Tibial nerve (tissue), 4 donors: Measurements from ENCODE around the gene AIFM3. TPM values are rescaled to one million over a fixed set of nuclear protein-coding genes. Genes with fewer than 3 reads are reported as not detected.
A peak's percentile ranks its signal among the peaks of the same experiment; 100 is the strongest.

Experiments
- DNase-seq, 2 donors: peaks; one replicate each; pipeline ENCODE4 v3.0.0-alpha.2; 2019; ENCODE audit warnings: low spot score in 2 of 2
- H3K27ac ChIP-seq, 4 donors: fragments of 200-600 bp; sonication (generic) in 3 of 4; one replicate each; pipeline ENCODE4 v1.5.1; 2017 to 2019; ENCODE audit warnings: mild to moderate bottlenecking in 1 of 4
- H3K27me3 ChIP-seq, 2 donors: fragments of 200-600 bp; sonication (generic) in 1 of 2; one replicate each; pipeline versions ENCODE4 v1.5.1 to v1.6.0; 2017 to 2019
- H3K36me3 ChIP-seq, 3 donors: fragments of 200-600 bp; sonication (generic); one replicate each; pipeline ENCODE4 v1.5.1; 2018 to 2019
- H3K4me1 ChIP-seq, 4 donors: fragments of 200-600 bp; sonication (generic) in 3 of 4; one replicate each; pipeline ENCODE4 v1.5.1; 2017 to 2019
- H3K4me3 ChIP-seq, 4 donors: fragments of 200-600 bp; sonication (generic) in 3 of 4; one replicate each; pipeline ENCODE4 v1.5.1; 2017 to 2019; ENCODE audit warnings: mild to moderate bottlenecking in 1 of 4, moderate library complexity in 1 of 4
- H3K9me3 ChIP-seq, 4 donors: fragments of 200-600 bp; sonication (generic) in 3 of 4; one replicate each; pipeline ENCODE4 v1.5.1; 2017 to 2019
- CTCF ChIP-seq, 5 experiments: fragments of 200-600 bp in 3 of 5; fragments of 450-650 bp in 2 of 5; sonication (generic) in 3 of 5; IDR thresholded peaks; one replicate each; pipeline ENCODE4 v1.5.1; 2016 to 2019; ENCODE audit warnings: antibody characterized with exemption in 5 of 5, mild to moderate bottlenecking in 3 of 5, moderate library complexity in 2 of 5
- EP300 ChIP-seq, 2 donors: sonication (generic); formaldehyde crosslinking; IDR thresholded peaks; one replicate each; pipeline ENCODE4 v1.6.1; 2017; ENCODE audit warnings: antibody characterized with exemption in 2 of 2, mild to moderate bottlenecking in 1 of 2
- POLR2A ChIP-seq, 2 donors: fragments of 450-650 bp; IDR thresholded peaks; one replicate each; pipeline ENCODE4 v1.6.1; 2017; ENCODE audit warnings: antibody characterized with exemption in 2 of 2, mild to moderate bottlenecking in 2 of 2, moderate library complexity in 2 of 2
- WGBS, 2 donors: methylation state at CpG; one replicate each; pipeline ENCODE4 v1.1.5; 2018; 5-methylcytosine and 5-hydroxymethylcytosine counted together
- total RNA-seq, 4 donors: library from RNA; depleted of rRNA; stranded (reverse); fragments of >200 nt; gene quantifications; one replicate each; pipeline ENCODE4 v1.1.0, GENCODE V29; 2016

AIFM3 gene
- total RNA-seq: 1 to 10 TPM in 3 of 4 donors, under 1 TPM in 1; 0.59 to 3.1 (median 1.8) TPM

- DNase-seq: no peak
- Histone ChIP-seq H3K4me1 (peaks cover 0 to 19% (median 11%) of the 10 kb centered on the region in 4 donors), H3K9me3 (no peaks in the 10 kb centered on the region), H3K4me3 (no peak within 1 kb of the TSS), H3K27ac (no peak within 1 kb of the TSS), H3K27me3 (peaks cover 0 to 23% of the 10 kb centered on the region in 2 donors), H3K36me3 (no peaks in the 10 kb centered on the region)
- WGBS, 2 donors: 42 to 52% methylated on average over 10 to 19 of the region's 22 CpGs
- TF ChIP-seq EP300 (IDR thresholded peaks at IDR 0.05) (no peak), POLR2A (IDR thresholded peaks at IDR 0.05) (no peak), CTCF (IDR thresholded peaks at IDR 0.05) (no peak)
Measured at GRCh38 chr22:20966883-20967696, at the start of gene AIFM3. TSS of gene AIFM3 (plus strand) at chr22:20967255. CDS start at chr22:20967945, 690 bp downstream.

- no peaks in the 10 kb centered on the region for H3K36me3 ChIP-seq
- no peak for DNase-seq
- peaks cover 0 to 54% (median 19%) of the 10 kb centered on the region in 4 donors for H3K4me1 ChIP-seq
- H3K27me3 ChIP-seq: no peaks in the 10 kb centered on the region
- 0 to 1% methylated on average over 19 of the region's 19 CpGs for WGBS, 2 donors
- no peaks in the 10 kb centered on the region for H3K9me3 ChIP-seq
- no peak for TF ChIP-seq CTCF (IDR thresholded peaks at IDR 0.05)
- TF ChIP-seq EP300 (IDR thresholded peaks at IDR 0.05): no peak
- no peak for TF ChIP-seq POLR2A (IDR thresholded peaks at IDR 0.05)
- peak overlapping the region in 2 of 4 donors; percentile 35 to 36 for H3K27ac ChIP-seq
- peak overlapping the region; percentile 80 to 99 (median 94) for H3K4me3 ChIP-seq
Measured at GRCh38 chr22:20918663-20919218, 48.3 kb upstream of the AIFM3 start.

- peaks cover 0 to 56% (median 19%) of the 10 kb centered on the region in 4 donors for H3K4me1 ChIP-seq
Measured at GRCh38 chr22:20919718-20920117, 47.3 kb upstream of the AIFM3 start.

GRCh38 chr22:20920881-20921203 is 46.2 kb upstream of the AIFM3 start:
- H3K4me3 ChIP-seq: peak overlapping the region in 3 of 4 donors; percentile 0 to 99 (median 80)
- no peak for TF ChIP-seq EP300 (IDR thresholded peaks at IDR 0.05)
- no peak for TF ChIP-seq POLR2A (IDR thresholded peaks at IDR 0.05)
- TF ChIP-seq CTCF (IDR thresholded peaks at IDR 0.05): no peak
- no peaks in the 10 kb centered on the region for H3K36me3 ChIP-seq
- H3K27me3 ChIP-seq: no peaks in the 10 kb centered on the region
- H3K9me3 ChIP-seq: no peaks in the 10 kb centered on the region
- DNase-seq: no peak
- peaks cover 0 to 63% (median 19%) of the 10 kb centered on the region in 4 donors for H3K4me1 ChIP-seq
- H3K27ac ChIP-seq: peak overlapping the region in 1 of 4 donors; percentile 1
- 43 to 48% methylated on average over 3 of the region's 3 CpGs for WGBS, 2 donors

More at GRCh38 chr22:20919718-20920117, 47.3 kb upstream of the AIFM3 start:
- Histone ChIP-seq H3K9me3 (no peaks in the 10 kb centered on the region), H3K4me3 (peak overlapping the region; percentile 0 to 99 (median 47)), H3K27ac (no peak overlapping the region), H3K27me3 (no peaks in the 10 kb centered on the region), H3K36me3 (no peaks in the 10 kb centered on the region)
- WGBS, 2 donors: 8 to 13% methylated on average over 4 of the region's 4 CpGs
- TF ChIP-seq CTCF (IDR thresholded peaks at IDR 0.05): no peak
- no peak for TF ChIP-seq POLR2A (IDR thresholded peaks at IDR 0.05)
- TF ChIP-seq EP300 (IDR thresholded peaks at IDR 0.05): no peak
- no peak for DNase-seq

- no peak for DNase-seq
- no peaks in the 10 kb centered on the region for H3K36me3 ChIP-seq
- H3K4me3 ChIP-seq: no peak overlapping the region
- no peak for TF ChIP-seq EP300 (IDR thresholded peaks at IDR 0.05)
- peaks cover 0 to 65% (median 21%) of the 10 kb centered on the region in 4 donors for H3K4me1 ChIP-seq
- 58 to 59% methylated on average over 3 of the region's 3 CpGs for WGBS, 2 donors
- H3K27ac ChIP-seq: no peak overlapping the region
- H3K9me3 ChIP-seq: no peaks in the 10 kb centered on the region
- H3K27me3 ChIP-seq: no peaks in the 10 kb centered on the region
Measured at GRCh38 chr22:20922141-20922751, 44.8 kb upstream of the AIFM3 start.
